HAP-1 (cell line): ENCODE results near the gene KRTAP9-4.
"Not testable (repeated sequence)": the region's sequence is repeated elsewhere in the genome, so short reads cannot be mapped to it uniquely, and the experiment has no call there.

ENCODE experiments used
- DNase-seq, 2 experiments: peaks; one replicate each; pipeline ENCODE4 v3.0.0-alpha.2; 2016 to 2020; ENCODE audit warnings: low spot score in 2 of 2
- H3K27me3 ChIP-seq: fragments of 250-450 bp; sonication (Bioruptor Pico); 2 replicates; pipeline ENCODE4 v1.5.1; 2020; ENCODE audit warnings: low read depth, mild to moderate bottlenecking, moderate library complexity
- H3K36me3 ChIP-seq: fragments of 250-450 bp; sonication (Bioruptor Pico); replicated peaks from 2 replicates; pipeline ENCODE4 v1.5.1; 2020; ENCODE audit warnings: mild to moderate bottlenecking
- H3K4me1 ChIP-seq: fragments of 250-450 bp; sonication (Bioruptor Pico); 2 replicates; pipeline ENCODE4 v1.5.1; 2020; ENCODE audit warnings: mild to moderate bottlenecking
- H3K4me3 ChIP-seq: fragments of 250-450 bp; sonication (Bioruptor Pico); 2 replicates; pipeline ENCODE4 v1.5.1; 2020; ENCODE audit warnings: mild to moderate bottlenecking, moderate library complexity
- H3K9me3 ChIP-seq: fragments of 250-450 bp; sonication (Bioruptor Pico); 2 replicates; pipeline ENCODE4 v1.5.1; 2020; ENCODE audit warnings: mild to moderate bottlenecking, moderate library complexity
- in situ Hi-C: fragments of 300-500 bp; cut with MboI; formaldehyde crosslinking; loops from 3 replicates; pipeline ENCODE4 v1.14.3; 2020; ENCODE audit warnings: low sequenced_read_pairs, inconsistent platforms, mixed read lengths

The KRTAP9-4 gene

GRCh38 chr17:41251261-41251660, 1.8 kb downstream of the KRTAP9-4 start:
- no peak for DNase-seq
- H3K9me3 ChIP-seq, result no peaks in the 10 kb centered on the region
- H3K36me3 ChIP-seq, result no peaks in the 10 kb centered on the region
- no peak overlapping the region for H3K4me3 ChIP-seq
- in situ Hi-C loops, result no loop called here
- H3K4me1 ChIP-seq, result no peaks in the 10 kb centered on the region
- H3K27me3 ChIP-seq, result peaks cover 14% of the 10 kb centered on the region

GRCh38 chr17:41254861-41255260, 5.4 kb downstream of the KRTAP9-4 start:
- H3K27me3 ChIP-seq, result peaks cover 24% of the 10 kb centered on the region
- no peak for DNase-seq
- H3K4me1 ChIP-seq, result no peaks in the 10 kb centered on the region
- no peaks in the 10 kb centered on the region for H3K36me3 ChIP-seq
- no peaks in the 10 kb centered on the region for H3K9me3 ChIP-seq
- in situ Hi-C loops, result no loop called here
- H3K4me3 ChIP-seq, result no peak overlapping the region

GRCh38 chr17:41255381-41256290, 6.1 kb downstream of the KRTAP9-4 start, which contains the start of gene KRTAP9-9:
KRTAP9-9 (plus strand) TSS chr17:41255384.
- H3K36me3 ChIP-seq, H3K4me1 ChIP-seq, in situ Hi-C loops, DNase-seq, H3K9me3 ChIP-seq, H3K4me3 ChIP-seq: not testable (repeated sequence)
- peaks cover 23% of the 10 kb centered on the region for H3K27me3 ChIP-seq

GRCh38 chr17:41256291-41256685, 6.8 kb downstream of the KRTAP9-4 start:
- Histone ChIP-seq H3K4me1 (no peaks in the 10 kb centered on the region), H3K9me3 (no peaks in the 10 kb centered on the region), H3K27me3 (peaks cover 19% of the 10 kb centered on the region), H3K4me3 (no peak overlapping the region), H3K36me3 (no peaks in the 10 kb centered on the region)
- in situ Hi-C loops, result no loop called here
- no peak for DNase-seq

- no peak overlapping the region for H3K4me3 ChIP-seq
- no peaks in the 10 kb centered on the region for H3K4me1 ChIP-seq
- no peaks in the 10 kb centered on the region for H3K36me3 ChIP-seq
- no peak for DNase-seq
- H3K27me3 ChIP-seq, result peaks cover 13% of the 10 kb centered on the region
- H3K9me3 ChIP-seq, result no peaks in the 10 kb centered on the region
- in situ Hi-C loops, result no loop called here
Observed at GRCh38 chr17:41258406-41258805, 8.9 kb downstream of the KRTAP9-4 start.

- Histone ChIP-seq H3K9me3 (no peaks in the 10 kb centered on the region), H3K27me3 (peaks cover 6% of the 10 kb centered on the region), H3K4me3 (no peak overlapping the region), H3K4me1 (no peaks in the 10 kb centered on the region), H3K36me3 (no peaks in the 10 kb centered on the region)
- in situ Hi-C loops, result no loop called here
- DNase-seq, result no peak
Observed at GRCh38 chr17:41263212-41263611, 13.7 kb downstream of the KRTAP9-4 start.

- DNase-seq, result no peak
Observed at GRCh38 chr17:41264599-41264998, 15.1 kb downstream of the KRTAP9-4 start.

GRCh38 chr17:41265078-41265477, 15.6 kb downstream of the KRTAP9-4 start, which contains the start of gene KRTAP9-6:
KRTAP9-6 (plus strand) TSS chr17:41265378; CDS start chr17:41265378, 0 bp downstream.
- Histone ChIP-seq H3K4me1 (no peaks in the 10 kb centered on the region), H3K36me3 (no peaks in the 10 kb centered on the region), H3K9me3 (no peaks in the 10 kb centered on the region), H3K4me3 (no peak within 1 kb of the TSS), H3K27me3 (no peaks in the 10 kb centered on the region; the same call in 1 of the 2 replicates)
- DNase-seq, result no peak
- in situ Hi-C loops, result no loop called here

More at GRCh38 chr17:41264599-41264998, 15.1 kb downstream of the KRTAP9-4 start:
- peaks cover 2% of the 10 kb centered on the region; the same call in 1 of the 2 replicates for H3K27me3 ChIP-seq
- no peaks in the 10 kb centered on the region for H3K36me3 ChIP-seq
- no peaks in the 10 kb centered on the region for H3K4me1 ChIP-seq
- H3K4me3 ChIP-seq, result no peak overlapping the region
- no peaks in the 10 kb centered on the region for H3K9me3 ChIP-seq
- in situ Hi-C loops, result no loop called here

- in situ Hi-C loops, result no loop called here
- H3K4me3 ChIP-seq, result no peak overlapping the region
- H3K36me3 ChIP-seq, result no peaks in the 10 kb centered on the region
- no peaks in the 10 kb centered on the region for H3K9me3 ChIP-seq
- no peak for DNase-seq
- H3K27me3 ChIP-seq, result no peaks in the 10 kb centered on the region
- no peaks in the 10 kb centered on the region for H3K4me1 ChIP-seq
Observed at GRCh38 chr17:41267711-41268110, 18.2 kb downstream of the KRTAP9-4 start.

GRCh38 chr17:41271323-41271722, 21.8 kb downstream of the KRTAP9-4 start:
- in situ Hi-C loops, H3K36me3 ChIP-seq, H3K4me3 ChIP-seq, H3K9me3 ChIP-seq, DNase-seq, H3K4me1 ChIP-seq, H3K27me3 ChIP-seq: not testable (repeated sequence)

- H3K36me3 ChIP-seq, result no peaks in the 10 kb centered on the region
- no peak for DNase-seq
- peaks cover 4% of the 10 kb centered on the region; the same call in 1 of the 2 replicates for H3K27me3 ChIP-seq
- no peak overlapping the region for H3K4me3 ChIP-seq
- no peaks in the 10 kb centered on the region for H3K4me1 ChIP-seq
- H3K9me3 ChIP-seq, result no peaks in the 10 kb centered on the region
- in situ Hi-C loops, result no loop called here
Observed at GRCh38 chr17:41271858-41272257, 22.4 kb downstream of the KRTAP9-4 start.

- H3K4me3 ChIP-seq, H3K27me3 ChIP-seq, H3K9me3 ChIP-seq, in situ Hi-C loops, H3K36me3 ChIP-seq, DNase-seq, H3K4me1 ChIP-seq: not testable (repeated sequence)
Observed at GRCh38 chr17:41275648-41276190, 26.2 kb downstream of the KRTAP9-4 start, which contains the start of gene KRTAP9-7. KRTAP9-7 (plus strand) TSS chr17:41275698; CDS start chr17:41275698, 0 bp downstream.

GRCh38 chr17:41278176-41278955, 28.9 kb downstream of the KRTAP9-4 start:
- no peaks in the 10 kb centered on the region for H3K4me1 ChIP-seq
- in situ Hi-C loops, result no loop called here
- H3K27me3 ChIP-seq, result peaks cover 3% of the 10 kb centered on the region
- H3K36me3 ChIP-seq, result no peaks in the 10 kb centered on the region
- H3K9me3 ChIP-seq, result no peaks in the 10 kb centered on the region
- no peak overlapping the region for H3K4me3 ChIP-seq
- DNase-seq, result no peak
